ENCODE results near the gene IFFO2. TPM values are rescaled to one million over a fixed set of nuclear protein-coding genes. Genes with fewer than 3 reads are reported as not detected.
A peak's percentile ranks its signal among the peaks of the same experiment; 100 is the strongest.

IFFO2 gene
- total RNA-seq, 2 donors from 2014 or later = 13.6 to 20.4 TPM

DNA sequence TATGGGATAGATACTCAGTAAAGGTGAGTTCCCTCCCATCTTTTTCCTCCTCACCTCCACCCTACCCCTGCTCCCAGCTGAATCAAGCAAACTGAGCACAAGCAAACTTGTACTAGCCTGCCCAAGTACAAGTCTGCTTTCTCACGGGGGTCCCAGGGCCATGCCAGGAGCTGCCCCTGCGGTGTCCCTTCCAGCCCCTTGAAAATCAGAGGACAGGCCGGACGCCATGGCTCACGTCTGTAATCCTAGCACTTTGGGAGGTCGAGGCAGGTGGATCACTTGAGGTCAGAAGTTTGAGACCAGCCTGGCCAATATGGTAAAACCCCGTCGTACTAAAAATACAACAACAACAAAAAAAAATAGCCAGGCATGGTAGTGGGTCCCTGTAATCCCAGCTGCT lies 17.5 kb upstream of the IFFO2 start:
- no peaks in the 10 kb centered on the region for H3K36me3 ChIP-seq
- H3K27ac ChIP-seq = peak overlapping the region in 1 of 2 donors; percentile 43
- no peaks in the 10 kb centered on the region for H3K27me3 ChIP-seq (replicated peaks; ENCODE audit: insufficient read depth)
- no peak overlapping the region for H3K4me3 ChIP-seq
- WGBS = 68% methylated on average over 8 of the region's 8 CpGs
- no peak for TF ChIP-seq CTCF (IDR thresholded peaks at IDR 0.05)
- TF ChIP-seq POLR2A (IDR thresholded peaks at IDR 0.05) = no peak
- no peak for TF ChIP-seq POLR2AphosphoS5 (IDR thresholded peaks at IDR 0.05)
- H3K4me1 ChIP-seq (replicated peaks) = peaks cover 4% of the 10 kb centered on the region
- no peaks in the 10 kb centered on the region for H3K9me3 ChIP-seq
- intact Hi-C loops (cut with DNase I) = no loop called here
- no peak for DNase-seq (ENCODE audit: low spot score)

GRCh38 chr1:18973446-18973955 lies 17.0 kb upstream of the IFFO2 start:
- Histone ChIP-seq H3K27ac (no peak overlapping the region), H3K4me3 (no peak overlapping the region), H3K27me3 (replicated peaks; ENCODE audit: insufficient read depth) (no peaks in the 10 kb centered on the region), H3K9me3 (no peaks in the 10 kb centered on the region), H3K4me1 (replicated peaks) (peaks cover 4% of the 10 kb centered on the region), H3K36me3 (no peaks in the 10 kb centered on the region)
- no peak for TF ChIP-seq CTCF (IDR thresholded peaks at IDR 0.05)
- TF ChIP-seq POLR2AphosphoS5 (IDR thresholded peaks at IDR 0.05) = no peak
- no peak for TF ChIP-seq POLR2A (IDR thresholded peaks at IDR 0.05)
- DNase-seq (ENCODE audit: low spot score) = no peak
- 85% methylated on average over 7 of the region's 7 CpGs for WGBS
- intact Hi-C loops (cut with DNase I) = no loop called here

- DNase-seq (ENCODE audit: low spot score) = no peak
- 77% methylated on average over 7 of the region's 7 CpGs for WGBS
- no peaks in the 10 kb centered on the region for H3K27me3 ChIP-seq (replicated peaks; ENCODE audit: insufficient read depth)
- H3K4me3 ChIP-seq = no peak overlapping the region
- no peak for TF ChIP-seq CTCF (IDR thresholded peaks at IDR 0.05)
- TF ChIP-seq POLR2AphosphoS5 (IDR thresholded peaks at IDR 0.05) = no peak
- no peak for TF ChIP-seq POLR2A (IDR thresholded peaks at IDR 0.05)
- no peaks in the 10 kb centered on the region for H3K9me3 ChIP-seq
- H3K4me1 ChIP-seq (replicated peaks) = peaks cover 4% of the 10 kb centered on the region
- intact Hi-C loops (cut with DNase I) = no loop called here
- H3K36me3 ChIP-seq = no peaks in the 10 kb centered on the region
- H3K27ac ChIP-seq = no peak overlapping the region
Observed at GRCh38 chr1:18972991-18973390, 16.5 kb upstream of the IFFO2 start.

DNA sequence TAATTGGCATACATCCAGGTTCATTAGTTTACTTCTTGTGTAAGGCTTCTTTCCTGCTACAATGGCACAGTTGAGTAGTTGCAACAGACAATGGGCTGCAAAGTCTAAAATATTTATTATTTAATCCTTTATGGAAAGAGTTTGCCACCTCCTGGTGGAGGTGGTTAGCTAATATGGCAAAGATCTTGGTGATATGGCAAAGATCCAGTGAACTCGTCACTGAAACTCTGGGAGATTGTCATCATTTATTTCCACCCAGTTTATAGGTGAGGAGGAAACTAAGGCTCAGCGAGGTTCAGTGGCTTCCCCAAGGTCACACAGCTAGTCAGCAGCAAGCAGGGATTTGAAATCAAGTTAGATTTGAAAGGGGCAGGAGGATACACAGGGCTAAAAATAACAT lies 16.1 kb upstream of the IFFO2 start:
- WGBS = 16% methylated on average over 2 of the region's 2 CpGs
- intact Hi-C loops (cut with DNase I) = no loop called here
- Histone ChIP-seq H3K36me3 (no peaks in the 10 kb centered on the region), H3K4me1 (replicated peaks) (peaks cover 4% of the 10 kb centered on the region), H3K4me3 (no peak overlapping the region), H3K27ac (no peak overlapping the region), H3K9me3 (no peaks in the 10 kb centered on the region), H3K27me3 (replicated peaks; ENCODE audit: insufficient read depth) (no peaks in the 10 kb centered on the region)
- DNase-seq (ENCODE audit: low spot score) = no peak
- TF ChIP-seq POLR2AphosphoS5 (IDR thresholded peaks at IDR 0.05) (peak; percentile 34), POLR2A (IDR thresholded peaks at IDR 0.05) (no peak), CTCF (IDR thresholded peaks at IDR 0.05) (peak in 2 of 4 experiments; percentile 48 to 53)

- 67% methylated on average over 4 of the region's 4 CpGs for WGBS
- intact Hi-C loops (cut with DNase I) = no loop called here
- TF ChIP-seq POLR2A (IDR thresholded peaks at IDR 0.05) (no peak), POLR2AphosphoS5 (IDR thresholded peaks at IDR 0.05) (no peak)
- Histone ChIP-seq H3K36me3 (no peaks in the 10 kb centered on the region), H3K4me1 (replicated peaks) (peaks cover 4% of the 10 kb centered on the region), H3K27me3 (replicated peaks; ENCODE audit: insufficient read depth) (no peaks in the 10 kb centered on the region), H3K27ac (no peak overlapping the region), H3K4me3 (no peak overlapping the region), H3K9me3 (no peaks in the 10 kb centered on the region)
- DNase-seq (ENCODE audit: low spot score) = no peak
Observed at GRCh38 chr1:18970762-18971161, 14.3 kb upstream of the IFFO2 start.

All from prostate gland (tissue), 2 donors.